ENCODE measurements around the gene MBNL1.

The MBNL1 gene

GRCh38 chr3:152380043-152380442 lies 111.3 kb downstream of the MBNL1 start:
- ATAC-seq, result no peak
- TF ChIP-seq BACH2 (CRISPR knock-in tag; IDR thresholded peaks at IDR 0.05; ENCODE audit: borderline replicate concordance) (no peak), ZNF70 (CRISPR knock-in tag; IDR thresholded peaks at IDR 0.05) (no peak), ISL1 (CRISPR knock-in tag; IDR thresholded peaks at IDR 0.05) (no peak), ZNF8 (CRISPR knock-in tag; IDR thresholded peaks at IDR 0.05) (no peak), POU6F1 (CRISPR knock-in tag; IDR thresholded peaks at IDR 0.05; ENCODE audit: borderline replicate concordance, low read depth) (no peak), TSHZ2 (CRISPR knock-in tag; IDR thresholded peaks at IDR 0.05) (no peak), OSR1 (CRISPR knock-in tag; IDR thresholded peaks at IDR 0.05) (no peak), CSDC2 (CRISPR knock-in tag; IDR thresholded peaks at IDR 0.05) (no peak), CREB5 (CRISPR knock-in tag; IDR thresholded peaks at IDR 0.05; ENCODE audit: low read depth) (no peak), ARNTL (CRISPR knock-in tag; IDR thresholded peaks at IDR 0.05; ENCODE audit: borderline replicate concordance, low read depth) (no peak), ZFP30 (CRISPR knock-in tag; IDR thresholded peaks at IDR 0.05) (no peak), TOX (CRISPR knock-in tag; IDR thresholded peaks at IDR 0.05; ENCODE audit: borderline replicate concordance) (no peak), PPARA (CRISPR knock-in tag; IDR thresholded peaks at IDR 0.05; ENCODE audit: borderline replicate concordance) (no peak)

GRCh38 chr3:152381881-152382295 lies 113.2 kb downstream of the MBNL1 start:
- no peak for TF ChIP-seq ZNF565 (CRISPR knock-in tag; conservative IDR thresholded peaks at IDR 0.05; ENCODE audit: low read depth)
- TF ChIP-seq ARNTL (CRISPR knock-in tag; IDR thresholded peaks at IDR 0.05; ENCODE audit: borderline replicate concordance, low read depth), result no peak
- no peak for TF ChIP-seq BACH2 (CRISPR knock-in tag; IDR thresholded peaks at IDR 0.05; ENCODE audit: borderline replicate concordance)
- TF ChIP-seq CREB5 (CRISPR knock-in tag; IDR thresholded peaks at IDR 0.05; ENCODE audit: low read depth), result no peak
- no peak for TF ChIP-seq PPARA (CRISPR knock-in tag; IDR thresholded peaks at IDR 0.05; ENCODE audit: borderline replicate concordance)
- no peak for TF ChIP-seq TCF4 (CRISPR knock-in tag; IDR thresholded peaks at IDR 0.05; ENCODE audit: borderline replicate concordance)
- TF ChIP-seq CSRNP3 (CRISPR knock-in tag; IDR thresholded peaks at IDR 0.05), result no peak
- no peak for TF ChIP-seq ISL1 (CRISPR knock-in tag; IDR thresholded peaks at IDR 0.05)
- TF ChIP-seq PATZ1 (CRISPR knock-in tag; IDR thresholded peaks at IDR 0.05; ENCODE audit: borderline replicate concordance), result no peak
- no peak for TF ChIP-seq ZFP3 (CRISPR knock-in tag; IDR thresholded peaks at IDR 0.05)
- no peak for TF ChIP-seq POU6F1 (CRISPR knock-in tag; IDR thresholded peaks at IDR 0.05; ENCODE audit: borderline replicate concordance, low read depth)
- no peak for TF ChIP-seq OSR1 (CRISPR knock-in tag; IDR thresholded peaks at IDR 0.05)
- no peak for TF ChIP-seq ZNF8 (CRISPR knock-in tag; IDR thresholded peaks at IDR 0.05)
- TF ChIP-seq GLIS3 (CRISPR knock-in tag; IDR thresholded peaks at IDR 0.05), result no peak
- no peak for TF ChIP-seq ESRRG (CRISPR knock-in tag; IDR thresholded peaks at IDR 0.05)
- TF ChIP-seq ZFP30 (CRISPR knock-in tag; IDR thresholded peaks at IDR 0.05), result no peak
- TF ChIP-seq TOX (CRISPR knock-in tag; IDR thresholded peaks at IDR 0.05; ENCODE audit: borderline replicate concordance), result no peak
- no peak for TF ChIP-seq CSDC2 (CRISPR knock-in tag; IDR thresholded peaks at IDR 0.05)
- ATAC-seq, result no peak
